MCF 10A (cell line): ENCODE measurements around the gene C5orf47. TPM values are rescaled to one million over a fixed set of nuclear protein-coding genes. Genes with fewer than 3 reads are reported as not detected.

Experiments
- BruUV-seq: library from RNA; stranded (reverse); fragments of 400-500 nt; replicated peaks from 2 replicates; lab custom pipeline; 2021; lab: Mats Ljungman, UMichigan
- CTCF ChIA-PET: fragments of 300-600 bp; sonication (Branson Sonifier 250); formaldehyde crosslinking; extraction: SDS; loops from one replicate; lab custom pipeline; 2021; ENCODE audit warnings: antibody characterized with exemption, inconsistent platforms; lab: Yijun Ruan, JAX
- POLR2A ChIA-PET: fragments of 300-600, 350-650 bp; sonication (Branson Sonifier 250); formaldehyde crosslinking; extraction: SDS; loops from one replicate; lab custom pipeline; 2020; ENCODE audit warnings: antibody characterized with exemption, inconsistent platforms; lab: Yijun Ruan, JAX
- DNase-seq: peaks from one replicate; pipeline ENCODE4 v3.0.0-alpha.2; 2018; ENCODE audit not compliant: unreplicated experiment
- H3K27ac Mint-ChIP-seq: one replicate; pipeline ENCODE4 v1.8.0; 2022; ENCODE audit warnings: mild to moderate bottlenecking, low read depth, mixed read lengths; ENCODE audit not compliant: unreplicated experiment
- H3K27me3 Mint-ChIP-seq: one replicate; pipeline ENCODE4 v1.8.0; 2022; ENCODE audit warnings: mixed read lengths; ENCODE audit not compliant: insufficient read depth, unreplicated experiment
- H3K36me3 Mint-ChIP-seq: one replicate; pipeline ENCODE4 v1.8.0; 2022; ENCODE audit warnings: mild to moderate bottlenecking, moderate library complexity, mixed read lengths; ENCODE audit not compliant: insufficient read depth, unreplicated experiment
- H3K4me1 Mint-ChIP-seq: one replicate; pipeline ENCODE4 v1.8.0; 2022; ENCODE audit warnings: mixed read lengths; ENCODE audit not compliant: insufficient read depth, unreplicated experiment
- H3K4me3 Mint-ChIP-seq: one replicate; pipeline ENCODE4 v1.8.0; 2022; ENCODE audit warnings: mild to moderate bottlenecking, moderate library complexity, mixed read lengths; ENCODE audit not compliant: unreplicated experiment
- H3K9me3 Mint-ChIP-seq: one replicate; pipeline ENCODE4 v1.8.0; 2022; ENCODE audit warnings: mixed read lengths; ENCODE audit not compliant: unreplicated experiment
- intact Hi-C: fragments of 100-400 bp; cut with micrococcal nuclease; formaldehyde crosslinking; loops from 2 replicates; pipeline ENCODE4 v1.14.1; 2022
- total RNA-seq: library from RNA; stranded (reverse); gene quantifications from 2 replicates; pipeline ENCODE4 v1.2.3, GENCODE V29; 2022
- TF ChIP-seq, protein P1 (sequence below): fragments of 200-600 bp; IDR thresholded peaks from one replicate; pipeline ENCODE4 v1.8.0; 2022; ENCODE audit warnings: antibody characterized with exemption, mild to moderate bottlenecking; ENCODE audit not compliant: unreplicated experiment

C5orf47 gene
- total RNA-seq, 1 experiment from 2014 or later = not detected

DNA sequence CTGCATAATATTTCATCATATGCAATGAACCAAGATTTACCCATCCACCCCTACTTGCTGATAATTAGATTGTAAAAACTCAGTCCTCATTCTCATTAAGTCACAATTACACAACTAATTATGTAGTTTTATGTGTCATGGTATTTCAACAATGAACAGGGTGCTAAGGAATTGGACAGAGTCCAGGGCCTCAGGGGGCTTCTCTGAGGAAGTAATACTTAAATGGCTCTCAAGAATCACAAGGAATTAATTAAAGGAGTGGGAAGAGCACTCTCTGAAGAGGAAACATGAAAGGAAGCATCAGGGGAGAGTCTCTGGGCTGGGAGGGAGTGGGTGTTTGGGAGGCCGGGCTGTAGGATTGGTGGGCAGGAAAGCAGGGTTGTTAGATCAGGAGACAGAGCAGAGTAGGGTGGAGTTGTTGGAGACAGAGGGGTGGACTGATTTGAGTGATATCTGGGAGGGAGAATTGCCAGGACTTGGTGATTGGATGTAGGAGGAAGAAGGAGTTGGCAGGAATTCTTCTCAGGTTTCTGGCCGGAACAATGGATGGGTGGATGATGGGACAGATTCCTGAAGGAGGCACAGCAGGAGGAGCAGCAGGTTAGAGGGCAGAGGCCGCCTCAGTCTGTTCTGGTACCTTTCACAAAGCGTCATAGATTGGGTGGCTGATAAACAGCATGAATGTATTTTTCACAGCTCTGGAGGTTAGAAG, 33.6 kb downstream of the C5orf47 start:
- Mint-ChIP-seq H3K4me3 (no peak overlapping the region), H3K36me3 (no peaks in the 10 kb centered on the region), H3K9me3 (no peaks in the 10 kb centered on the region), H3K27ac (no peak overlapping the region), H3K27me3 (peaks cover 66% of the 10 kb centered on the region), H3K4me1 (peaks cover 8% of the 10 kb centered on the region)
- ChIA-PET CTCF (interaction anchor here (1.5 to 1.9 kb wide), 3 partner anchors 23 to 295 kb away, joined by 3 to 8 read pairs (median 8); partner anchors contain the start of gene NSG2), POLR2A (no interaction called here)
- DNase-seq = no peak
- intact Hi-C loops = no loop called here
- no TSS peak for BruUV-seq
- TF ChIP-seq, protein P1, sequence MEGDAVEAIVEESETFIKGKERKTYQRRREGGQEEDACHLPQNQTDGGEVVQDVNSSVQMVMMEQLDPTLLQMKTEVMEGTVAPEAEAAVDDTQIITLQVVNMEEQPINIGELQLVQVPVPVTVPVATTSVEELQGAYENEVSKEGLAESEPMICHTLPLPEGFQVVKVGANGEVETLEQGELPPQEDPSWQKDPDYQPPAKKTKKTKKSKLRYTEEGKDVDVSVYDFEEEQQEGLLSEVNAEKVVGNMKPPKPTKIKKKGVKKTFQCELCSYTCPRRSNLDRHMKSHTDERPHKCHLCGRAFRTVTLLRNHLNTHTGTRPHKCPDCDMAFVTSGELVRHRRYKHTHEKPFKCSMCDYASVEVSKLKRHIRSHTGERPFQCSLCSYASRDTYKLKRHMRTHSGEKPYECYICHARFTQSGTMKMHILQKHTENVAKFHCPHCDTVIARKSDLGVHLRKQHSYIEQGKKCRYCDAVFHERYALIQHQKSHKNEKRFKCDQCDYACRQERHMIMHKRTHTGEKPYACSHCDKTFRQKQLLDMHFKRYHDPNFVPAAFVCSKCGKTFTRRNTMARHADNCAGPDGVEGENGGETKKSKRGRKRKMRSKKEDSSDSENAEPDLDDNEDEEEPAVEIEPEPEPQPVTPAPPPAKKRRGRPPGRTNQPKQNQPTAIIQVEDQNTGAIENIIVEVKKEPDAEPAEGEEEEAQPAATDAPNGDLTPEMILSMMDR = no peak

- no peak overlapping the region for H3K27ac Mint-ChIP-seq
- DNase-seq = no peak
- ChIA-PET POLR2A (no interaction called here), CTCF (interaction anchor here (0.7 to 1.9 kb wide), 5 partner anchors 15 to 414 kb away, joined by 3 to 7 read pairs (median 4); partner anchors contain the start of genes BOD1 and NSG2)
- intact Hi-C loops = no loop called here
- H3K36me3 Mint-ChIP-seq = no peaks in the 10 kb centered on the region
- no peaks in the 10 kb centered on the region for H3K4me1 Mint-ChIP-seq
- H3K4me3 Mint-ChIP-seq = no peak overlapping the region
- TF ChIP-seq, protein P1 = no peak
- peaks cover 23% of the 10 kb centered on the region for H3K9me3 Mint-ChIP-seq
- no TSS peak for BruUV-seq
- peaks cover 91% of the 10 kb centered on the region for H3K27me3 Mint-ChIP-seq
Observed at GRCh38 chr5:174030286-174030685, 41.3 kb downstream of the C5orf47 start.

GRCh38 chr5:174044466-174045254, 55.7 kb downstream of the C5orf47 start:
- Mint-ChIP-seq H3K27me3 (peaks cover 51% of the 10 kb centered on the region), H3K4me1 (no peaks in the 10 kb centered on the region), H3K36me3 (no peaks in the 10 kb centered on the region), H3K4me3 (no peak overlapping the region), H3K9me3 (no peaks in the 10 kb centered on the region), H3K27ac (no peak overlapping the region)
- ChIA-PET CTCF (interaction anchor here (0.6 to 14.6 kb wide), 41 partner anchors 10 to 646 kb away, joined by 3 to 588 read pairs (median 4); partner anchors contain the start of genes BOD1 and C5orf47), POLR2A (interaction anchor here (1.0 to 3.1 kb wide), 3 partner anchors 267 to 275 kb away, joined by 4 to 31 read pairs (median 5); no protein-coding TSS in a partner anchor)
- TF ChIP-seq, protein P1 = no peak
- no TSS peak for BruUV-seq
- DNase-seq = no peak
- intact Hi-C loops = loop anchor here (1.0 to 10.0 kb wide), 5 partner anchors 268 to 690 kb away; no protein-coding TSS in a partner anchor
